GM08714 (cell line): Measurements from ENCODE around the gene PARP15.
A peak's percentile ranks its signal among the peaks of the same experiment; 100 is the strongest.
"Not testable (repeated sequence)": the region's sequence is repeated elsewhere in the genome, so short reads cannot be mapped to it uniquely, and the experiment has no call there.

Experiments used
- H3K4me3 ChIP-seq: fragments of 200-500 bp; sonication (Bioruptor generic); 2 replicates; pipeline ENCODE4 v1.5.1; 2014; ENCODE audit warnings: mild to moderate bottlenecking, low read length, inconsistent platforms
- ZNF274 ChIP-seq: IDR thresholded peaks from 2 replicates; pipeline ENCODE4 v1.6.1; 2012; ENCODE audit warnings: mild to moderate bottlenecking, low read depth, low read length

Gene PARP15

GRCh38 chr3:122559906-122560305 lies 17.5 kb upstream of the PARP15 start:
- no peak overlapping the region for H3K4me3 ChIP-seq
- no peak for TF ChIP-seq ZNF274

- no peak overlapping the region for H3K4me3 ChIP-seq
- TF ChIP-seq ZNF274: no peak
Measured at GRCh38 chr3:122560680-122561079, 16.8 kb upstream of the PARP15 start.

DNA sequence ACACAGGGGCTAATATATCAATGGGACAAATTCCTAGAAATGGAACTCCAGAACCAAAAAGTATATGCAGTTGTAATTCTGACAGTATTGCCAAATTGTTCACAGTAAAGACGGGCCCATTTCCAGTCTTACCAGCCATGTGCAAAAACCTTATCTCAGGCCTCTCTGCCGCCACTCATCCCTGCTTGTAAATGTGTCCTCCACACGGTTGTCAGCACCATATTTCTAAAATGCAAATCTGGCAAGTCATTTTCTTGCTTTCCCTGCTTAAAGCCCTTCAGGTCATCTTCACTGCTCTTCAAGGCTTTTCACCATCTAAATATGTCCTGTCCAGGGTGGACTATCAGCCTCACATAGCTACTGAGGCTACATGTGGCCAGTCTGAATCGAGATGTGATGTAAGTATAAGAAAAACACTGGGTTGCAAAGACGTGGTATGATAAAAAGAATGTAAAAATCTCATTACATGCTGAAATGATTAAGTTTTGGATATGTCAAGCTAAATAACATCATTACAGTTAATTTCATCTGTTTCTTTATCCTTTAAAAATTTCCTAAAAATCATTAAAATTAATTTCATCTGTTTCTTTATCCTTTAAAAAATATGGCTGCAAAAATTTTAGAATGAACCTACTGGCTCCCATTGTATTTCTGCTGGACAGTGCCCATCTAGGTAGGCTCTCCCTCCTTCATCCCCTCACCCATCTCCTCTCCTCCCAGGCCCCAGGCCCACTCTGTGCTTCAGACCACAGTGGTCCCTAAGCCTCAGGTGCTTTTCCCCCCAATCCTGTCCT lies 14.3 kb upstream of the PARP15 start:
- no peak for TF ChIP-seq ZNF274
- peak overlapping the region; percentile 74 for H3K4me3 ChIP-seq

- no peak for TF ChIP-seq ZNF274
- H3K4me3 ChIP-seq: peak overlapping the region; percentile 74
Measured at GRCh38 chr3:122563717-122564025, 13.8 kb upstream of the PARP15 start.

DNA sequence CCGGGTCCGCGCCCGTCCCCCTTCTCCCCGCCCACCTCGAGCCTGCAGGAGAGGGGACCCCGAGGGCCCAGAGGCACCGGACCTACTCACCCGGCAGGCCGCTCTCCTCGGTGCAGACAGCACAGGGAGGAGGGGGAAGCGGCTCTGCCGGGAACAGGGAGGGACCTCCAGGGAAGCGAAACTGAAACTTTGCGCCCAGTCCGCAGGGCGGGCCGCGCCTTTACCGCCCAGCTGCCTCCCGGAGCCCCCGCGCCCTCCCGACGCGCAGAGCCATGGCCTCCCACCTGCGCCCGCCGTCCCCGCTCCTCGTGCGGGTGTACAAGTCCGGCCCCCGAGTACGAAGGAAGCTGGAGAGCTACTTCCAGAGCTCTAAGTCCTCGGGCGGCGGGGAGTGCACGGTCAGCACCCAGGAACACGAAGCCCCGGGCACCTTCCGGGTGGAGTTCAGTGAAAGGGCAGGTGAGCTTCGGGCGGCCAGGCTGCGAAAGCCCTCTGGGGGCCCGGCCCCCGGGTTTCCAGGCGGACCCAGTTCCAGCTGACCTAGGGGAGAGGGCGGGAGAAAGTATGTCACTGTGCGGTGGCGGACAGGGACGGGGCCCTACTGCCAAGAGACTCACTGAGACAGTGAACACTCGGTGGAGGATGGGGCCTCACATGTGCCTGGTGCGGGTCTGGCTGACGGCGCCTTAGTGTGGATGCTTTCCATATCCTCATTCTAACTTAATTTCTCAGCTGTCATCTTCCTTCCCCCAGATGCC lies 13.1 kb upstream of the PARP15 start, which contains the start of the genes DTX3L and PARP9:
DTX3L (plus strand) TSS at position 184 of the 758 bp plus-strand sequence; CDS start at position 273, 89 bp downstream.
PARP9 (minus strand) TSS at position 146 of the 758 bp plus-strand sequence. CDS start 4,680 bp downstream, outside the sequence.
- H3K4me3 ChIP-seq: peak within 1 kb of the TSS; percentile 74
- TF ChIP-seq ZNF274: no peak

DNA sequence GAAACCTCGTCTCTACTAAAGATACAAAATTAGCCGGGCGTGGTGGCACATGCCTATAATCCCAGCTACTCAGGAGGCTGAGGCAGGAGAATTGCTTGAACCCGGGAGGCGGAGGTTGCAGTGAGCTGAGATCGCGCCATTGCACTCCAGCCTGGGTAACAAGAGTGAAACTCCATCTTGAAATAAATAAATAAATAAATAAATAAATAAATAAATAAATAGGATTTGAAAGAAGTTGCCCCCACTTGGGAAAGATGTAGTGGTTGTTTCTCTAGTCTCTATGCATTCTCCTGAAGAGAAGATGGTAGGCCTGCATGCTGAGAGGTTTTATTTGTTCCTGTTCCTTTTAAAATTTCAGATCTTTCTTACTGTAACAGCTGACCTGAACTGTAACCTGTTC lies 9.3 kb upstream of the PARP15 start:
- H3K4me3 ChIP-seq: not testable (repeated sequence)

GRCh38 chr3:122568755-122569154 lies 8.7 kb upstream of the PARP15 start:
- TF ChIP-seq ZNF274: no peak
- no peak overlapping the region for H3K4me3 ChIP-seq

GRCh38 chr3:122572940-122573412 lies 4.5 kb upstream of the PARP15 start:
- H3K4me3 ChIP-seq: no peak overlapping the region
- TF ChIP-seq ZNF274: no peak

DNA sequence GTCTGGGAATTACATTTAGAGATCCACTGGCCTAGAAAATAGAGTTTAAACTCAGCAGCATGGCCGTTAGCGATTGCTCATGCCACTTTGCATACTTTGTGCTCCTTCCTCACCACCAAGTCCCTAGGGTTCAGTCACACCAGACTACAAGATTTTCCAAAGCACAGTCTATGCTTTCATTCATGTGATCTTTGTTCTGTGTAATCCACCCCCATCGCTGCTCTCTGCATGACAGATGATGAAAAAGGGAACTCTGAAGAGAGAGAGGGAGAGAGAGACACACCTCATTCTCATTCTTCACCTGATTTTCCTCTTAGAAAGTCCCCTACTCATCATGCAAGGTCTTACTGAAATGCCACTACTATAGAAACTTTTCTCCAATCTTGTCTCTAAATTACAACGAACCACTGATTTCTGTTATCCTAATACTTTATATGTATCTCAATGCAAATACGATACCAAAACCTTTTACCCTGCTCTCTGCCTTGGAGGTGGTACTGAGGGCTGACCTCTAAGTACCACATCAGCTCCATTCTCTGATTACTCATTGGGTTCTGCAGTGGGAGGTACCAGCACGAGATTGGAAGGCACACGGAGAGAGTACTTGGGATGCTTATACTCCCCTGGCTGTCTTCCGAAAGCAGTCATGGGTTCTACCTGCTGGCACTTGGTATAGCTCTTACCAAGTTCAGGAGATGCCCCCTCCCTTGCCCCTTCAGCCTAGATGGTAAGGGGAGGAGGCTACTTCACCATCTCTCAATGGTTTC lies 1.1 kb upstream of the PARP15 start:
- TF ChIP-seq ZNF274: no peak
- peak overlapping the region; percentile 83; the same call in 1 of the 2 replicates for H3K4me3 ChIP-seq

DNA sequence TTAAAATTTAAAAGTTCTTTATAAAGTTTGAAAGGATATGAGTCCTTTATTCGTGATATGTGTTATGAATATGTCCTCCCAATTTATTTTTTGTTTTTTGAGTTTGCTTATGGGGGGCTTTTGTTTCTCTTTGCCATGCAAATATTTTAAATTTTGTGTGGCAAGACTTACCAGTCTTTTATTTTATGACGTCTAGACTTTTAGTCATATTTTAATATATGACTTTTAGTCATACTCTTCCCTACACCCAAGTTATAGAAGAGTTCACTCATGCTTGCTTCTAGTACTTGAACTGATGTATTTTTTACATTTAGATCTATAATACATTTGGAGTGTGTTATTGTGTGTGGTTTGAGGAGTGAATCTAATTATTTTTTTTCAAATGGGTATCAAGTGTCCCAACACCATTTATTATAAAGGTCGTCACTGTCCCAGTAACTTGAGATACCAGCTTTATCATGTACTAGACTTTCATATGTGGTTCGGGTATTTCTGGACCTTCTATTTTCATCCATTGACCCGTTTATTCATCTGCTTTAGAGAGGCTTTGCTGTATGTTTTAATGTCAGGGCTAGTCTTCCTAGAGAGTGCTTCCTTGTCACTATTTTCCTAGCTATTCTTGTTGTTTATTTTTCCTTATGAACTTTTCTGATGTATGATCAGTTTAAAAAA lies 755 bp downstream of the PARP15 start:
- H3K4me3 ChIP-seq: peak overlapping the region; percentile 83
- TF ChIP-seq ZNF274: no peak

GRCh38 chr3:122580470-122580869 lies 3.0 kb downstream of the PARP15 start:
- TF ChIP-seq ZNF274: no peak
- no peak overlapping the region for H3K4me3 ChIP-seq

GRCh38 chr3:122581622-122582021 lies 4.2 kb downstream of the PARP15 start:
- no peak for TF ChIP-seq ZNF274
- no peak overlapping the region for H3K4me3 ChIP-seq

GRCh38 chr3:122582390-122582789 lies 4.9 kb downstream of the PARP15 start:
- no peak for TF ChIP-seq ZNF274
- H3K4me3 ChIP-seq: no peak overlapping the region

DNA sequence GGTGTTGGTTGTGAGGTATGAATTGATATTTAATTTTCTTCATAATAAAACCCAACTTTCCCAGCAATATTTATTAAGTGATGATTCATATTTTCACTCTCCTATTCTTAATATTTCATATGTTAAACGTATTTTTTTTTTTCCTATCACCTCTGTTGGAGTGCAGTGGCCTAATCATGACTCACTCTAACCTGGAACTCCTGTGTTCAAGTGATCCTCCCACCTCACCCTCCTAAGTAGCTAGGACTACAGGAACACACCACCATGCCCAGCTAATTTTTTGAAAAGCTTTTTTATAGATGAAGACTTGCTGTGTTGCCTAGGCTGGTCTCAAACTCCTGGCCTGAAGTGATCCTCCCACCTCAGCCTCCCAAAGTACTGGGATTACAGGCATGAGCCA lies 8.6 kb downstream of the PARP15 start:
- no peak for TF ChIP-seq ZNF274

More for the DNA sequence above, 8.6 kb downstream of the PARP15 start:
- no peak overlapping the region for H3K4me3 ChIP-seq
